Heart left ventricle (tissue), 16 donors: ENCODE data around the gene MTURN. TPM values are rescaled to one million over a fixed set of nuclear protein-coding genes. Genes with fewer than 3 reads are reported as not detected.

Experiments
- ATAC-seq, 4 donors: fragments of 200-7000 bp; cut with Tn5 transposase; one replicate each; pipeline ENCODE4 v1.9.1; 2020 to 2022; ENCODE audit warnings: moderate library complexity in 4 of 4, mild to moderate bottlenecking in 3 of 4, moderate number of reproducible peaks in 1 of 4
- DNase-seq, 5 donors: peaks; one replicate each; pipeline ENCODE4 v3.0.0-alpha.2; 2020
- H3K27ac ChIP-seq, 12 donors: fragments of 200-600 bp; sonication (generic) in 4 of 12; one replicate each; pipeline versions ENCODE4 v1.5.0 to v1.8.0; 2016 to 2022; ENCODE audit warnings: mild to moderate bottlenecking in 2 of 12
- H3K27me3 ChIP-seq, 9 donors: fragments of 200-600 bp; sonication (generic) in 2 of 9; one replicate each; pipeline versions ENCODE4 v1.5.1 to v1.8.0; 2016 to 2022; ENCODE audit warnings: mild to moderate bottlenecking in 3 of 9
- H3K36me3 ChIP-seq, 9 donors: fragments of 200-600 bp; sonication (generic) in 2 of 9; one replicate each; pipeline versions ENCODE4 v1.5.0 to v1.8.0; 2018 to 2022; ENCODE audit warnings: mild to moderate bottlenecking in 2 of 9
- H3K4me1 ChIP-seq, 12 donors: fragments of 200-600 bp; sonication (generic) in 4 of 12; one replicate each; pipeline versions ENCODE4 v1.5.0 to v1.8.0; 2016 to 2022; ENCODE audit warnings: mild to moderate bottlenecking in 3 of 12
- H3K4me3 ChIP-seq, 12 donors: fragments of 200-600 bp; sonication (generic) in 4 of 12; one replicate each; pipeline versions ENCODE4 v1.5.0 to v1.8.0; 2017 to 2022; ENCODE audit warnings: mild to moderate bottlenecking in 9 of 12, moderate library complexity in 4 of 12
- H3K9me3 ChIP-seq, 12 donors: fragments of 200-600 bp; sonication (generic) in 4 of 12; one replicate each; pipeline versions ENCODE4 v1.5.0 to v1.8.0; 2016 to 2022; ENCODE audit warnings: mild to moderate bottlenecking in 1 of 12
- POLR2A ChIP-seq, 2 donors: fragments of 450-650 bp; IDR thresholded peaks; one replicate each; pipeline ENCODE4 v1.6.1; 2017; ENCODE audit warnings: antibody characterized with exemption in 2 of 2, mild to moderate bottlenecking in 2 of 2, moderate library complexity in 2 of 2
- WGBS, 4 donors: extraction: QIAGEN DNeasy Blood & Tissue Kit in 2 of 4; methylation state at CpG; one replicate each; pipeline versions ENCODE4 v1.1.5 to v1.1.7; 2013 to 2018; 5-methylcytosine and 5-hydroxymethylcytosine counted together
- intact Hi-C, 10 donors: fragments of 100-400 bp; cut with DNase I; formaldehyde crosslinking; loops; one replicate each; pipeline versions ENCODE4 v1.11.1 to v1.14.2; 2022
- long read RNA-seq, 3 donors: library from polyadenylated mRNA; unstranded; transcript quantifications; one replicate each; pipeline ENCODE4 v2.0.0, GENCODE V29; 2020 to 2021
- polyA plus RNA-seq, 2 donors: library from polyadenylated mRNA; stranded (reverse); fragments of 200-250 nt; gene quantifications; one replicate each; pipeline ENCODE4 v1.2.3, GENCODE V29; 2013
- total RNA-seq, 9 donors: library from RNA; depleted of rRNA in 2 of 9; stranded (reverse); fragments of >200 nt in 2 of 9; fragmentation: NEBNext Ultra II Directional in 3 of 9; extraction: Animal tissue kit (Norgen Biotek cat#: 25700) in 3 of 9; gene quantifications; one replicate each; pipeline versions ENCODE4 v1.1.0 to v1.2.4, GENCODE V29; 2016 to 2023
- TF ChIP-seq, protein P1 (sequence below), 12 donors: fragments of 200-600 bp; sonication (generic) in 4 of 12; IDR thresholded peaks; one replicate each; pipeline versions ENCODE4 v1.5.0 to v1.8.0; 2018 to 2022; ENCODE audit warnings: antibody characterized with exemption in 12 of 12, mild to moderate bottlenecking in 5 of 12
- donor health status: ischemic (EF 13 %, LVEDD 7.1; RV severe dilation, severe dysfunction).
- donor health status: healthy with polysubstance abuse.
- donor health status: DM: no; HTN: yes; CAD: no.
- donor health status: DM: no; HTN: no; CAD: no.
- donor health status: ischemic (EF 25% LVEDD 6.9; RV normal size, moderate dysfunction).
- donor health status: ischemic (EF 25% LVEDD 5.7; RV mildly dilated, moderate dysfunction).
- donor health status: healthy.
- donor health status: DM: yes; HTN: yes; CAD: no.
- donor health status: ischemic (EF 35%, LVEDD 5.7; RV mildly dilated, moderate dysfunction).
- donor health status: nonischemic (EF 11% LVEDD 7.7; RV severe dilation, severe dysfunction).
- donor health status: DM: yes; HTN: yes; CAD: no.
- donor health status: PGD.
- donor health status: ischemic (EF 29% LVEDD 5.4; RV normal size, mild dysfunction).
- donor health status: nonischemic (EF 23%, LVEDD 6.1; RV moderate dilation, normal function).

Gene MTURN
- 10 to 100 TPM; 16.7 to 45.2 (median 21.6) TPM for total RNA-seq
- 10 to 100 TPM in 1 of 2 donors, 1 to 10 TPM in 1; 7.7 to 11.1 TPM for polyA plus RNA-seq
- long read RNA-seq, donor 1, full-length matches to known transcripts = 34 of 37 reads
- long read RNA-seq, donor 1, partial matches to known transcripts = 0 of 37 reads
- long read RNA-seq, donor 1, other reads (novel, unspliced or antisense) = 3 of 37 reads
- long read RNA-seq, donor 2, full-length matches to known transcripts = 2 of 6 reads
- long read RNA-seq, donor 2, partial matches to known transcripts = 0 of 6 reads
- long read RNA-seq, donor 2, other reads (novel, unspliced or antisense) = 4 of 6 reads
- long read RNA-seq, donor 3, full-length matches to known transcripts = 28 of 35 reads
- long read RNA-seq, donor 3, partial matches to known transcripts = 0 of 35 reads
- long read RNA-seq, donor 3, other reads (novel, unspliced or antisense) = 7 of 35 reads

DNA sequence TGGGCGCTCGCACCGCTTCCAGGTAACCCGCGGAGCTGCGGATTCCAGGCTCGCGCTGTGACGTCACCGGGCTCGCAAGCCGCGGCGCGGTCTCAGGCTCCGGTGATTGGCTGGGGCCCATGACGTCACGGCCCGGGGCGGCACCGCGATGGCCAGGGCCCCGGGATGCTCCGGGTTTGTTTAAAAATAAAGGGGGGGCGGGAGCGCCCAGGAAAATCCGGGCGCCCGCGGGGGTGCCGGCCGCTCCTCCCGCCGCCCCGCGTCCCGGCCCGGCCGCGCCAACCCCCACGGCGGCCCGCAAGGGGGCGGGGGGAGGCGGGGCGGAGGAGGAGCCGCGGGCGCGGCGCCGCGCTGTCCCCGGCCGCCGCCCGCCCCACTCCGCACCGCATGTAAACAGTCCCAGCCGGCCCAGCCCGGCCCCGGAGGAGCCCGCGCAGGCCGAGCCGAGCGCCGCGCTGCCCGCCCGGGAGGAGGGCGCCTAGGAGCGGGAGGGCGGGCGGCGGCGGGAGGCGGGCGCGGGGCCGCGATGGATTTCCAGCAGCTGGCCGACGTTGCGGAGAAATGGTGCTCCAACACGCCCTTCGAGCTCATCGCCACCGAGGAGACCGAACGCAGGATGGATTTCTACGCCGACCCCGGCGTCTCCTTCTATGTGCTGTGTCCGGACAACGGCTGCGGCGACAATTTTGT is at the start of gene MTURN:
Gene MTURN (plus strand): TSS at position 376 of the 690 bp plus-strand sequence. CDS start 151 bp downstream, at position 527.
- Histone ChIP-seq H3K4me3 (peak within 1 kb of the TSS; percentile 70 to 99 (median 96)), H3K36me3 (no peaks in the 10 kb centered on the region), H3K9me3 (no peaks in the 10 kb centered on the region), H3K27ac (peak within 1 kb of the TSS; percentile 79 to 96 (median 90)), H3K27me3 (no peaks in the 10 kb centered on the region), H3K4me1 (peaks cover 0 to 39% (median 8%) of the 10 kb centered on the region in 12 donors)
- DNase-seq (peak; percentile 89 to 94 (median 91)), ATAC-seq (peak; percentile 77 to 89 (median 86))
- 0% methylated on average over 19 to 99 of the region's 99 CpGs for WGBS, 4 donors
- TF ChIP-seq POLR2A (IDR thresholded peaks at IDR 0.05) = peak in 1 of 2 donors; percentile 48
- TF ChIP-seq, protein P1, sequence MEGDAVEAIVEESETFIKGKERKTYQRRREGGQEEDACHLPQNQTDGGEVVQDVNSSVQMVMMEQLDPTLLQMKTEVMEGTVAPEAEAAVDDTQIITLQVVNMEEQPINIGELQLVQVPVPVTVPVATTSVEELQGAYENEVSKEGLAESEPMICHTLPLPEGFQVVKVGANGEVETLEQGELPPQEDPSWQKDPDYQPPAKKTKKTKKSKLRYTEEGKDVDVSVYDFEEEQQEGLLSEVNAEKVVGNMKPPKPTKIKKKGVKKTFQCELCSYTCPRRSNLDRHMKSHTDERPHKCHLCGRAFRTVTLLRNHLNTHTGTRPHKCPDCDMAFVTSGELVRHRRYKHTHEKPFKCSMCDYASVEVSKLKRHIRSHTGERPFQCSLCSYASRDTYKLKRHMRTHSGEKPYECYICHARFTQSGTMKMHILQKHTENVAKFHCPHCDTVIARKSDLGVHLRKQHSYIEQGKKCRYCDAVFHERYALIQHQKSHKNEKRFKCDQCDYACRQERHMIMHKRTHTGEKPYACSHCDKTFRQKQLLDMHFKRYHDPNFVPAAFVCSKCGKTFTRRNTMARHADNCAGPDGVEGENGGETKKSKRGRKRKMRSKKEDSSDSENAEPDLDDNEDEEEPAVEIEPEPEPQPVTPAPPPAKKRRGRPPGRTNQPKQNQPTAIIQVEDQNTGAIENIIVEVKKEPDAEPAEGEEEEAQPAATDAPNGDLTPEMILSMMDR (IDR thresholded peaks at IDR 0.05) = no peak
- intact Hi-C loops = loop anchor here in 2 of 10 donors (2.0 to 5.0 kb wide), 2 partner anchors 108 to 343 kb away; partner anchors contain the start of genes FKBP14 (in 1 of the 2) and NOD1 (in 1 of the 2)

DNA sequence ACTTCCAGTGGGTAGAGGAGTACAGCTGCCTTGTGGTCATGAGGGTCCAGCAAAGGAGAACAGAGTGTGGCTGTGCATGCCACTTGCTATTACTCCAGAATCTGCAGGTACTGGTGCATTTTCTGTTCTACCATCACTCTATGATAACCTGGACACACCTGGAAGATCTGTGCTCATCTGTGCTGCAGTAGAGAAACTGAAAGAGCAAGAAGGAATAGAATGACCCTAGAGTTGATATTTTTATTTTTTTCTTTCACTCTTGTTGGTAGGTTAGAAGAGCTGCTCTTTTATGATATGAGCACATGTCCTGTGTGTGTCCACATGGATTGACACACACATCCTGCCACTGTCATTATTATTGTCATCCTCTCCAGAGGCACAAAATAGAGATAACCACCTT is 48.3 kb upstream of the MTURN start:
- intact Hi-C loops = no loop called here
- no peaks in the 10 kb centered on the region for H3K4me1 ChIP-seq
- no peaks in the 10 kb centered on the region for H3K9me3 ChIP-seq
- H3K27me3 ChIP-seq = no peaks in the 10 kb centered on the region
- TF ChIP-seq, protein P1 (IDR thresholded peaks at IDR 0.05) = no peak
- no peak for TF ChIP-seq POLR2A (IDR thresholded peaks at IDR 0.05)
- H3K36me3 ChIP-seq = peaks cover 0 to 16% (median 3%) of the 10 kb centered on the region in 9 donors
- no peak overlapping the region for H3K4me3 ChIP-seq
- DNase-seq (no peak), ATAC-seq (no peak)
- no peak overlapping the region for H3K27ac ChIP-seq

DNA sequence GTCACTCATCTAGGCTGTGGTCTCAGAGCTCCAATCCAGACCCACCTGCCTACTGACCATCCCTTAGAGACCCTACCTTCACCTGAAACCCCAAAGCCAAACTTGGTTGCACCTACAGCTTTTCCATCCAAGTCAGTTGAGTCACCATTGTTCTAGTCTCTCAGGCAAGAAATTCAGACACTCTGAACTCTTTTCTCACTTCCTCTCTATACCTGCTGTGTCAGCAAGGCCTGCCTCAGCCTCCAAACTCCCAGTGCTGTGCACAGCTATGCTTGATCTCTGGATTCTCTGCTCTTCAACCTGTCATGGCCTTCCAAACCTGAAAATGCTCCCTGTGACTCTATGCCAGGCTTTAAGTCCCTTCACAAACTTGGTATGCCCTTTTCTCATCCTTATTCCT is 47.4 kb upstream of the MTURN start:
- Histone ChIP-seq H3K27ac (no peak overlapping the region), H3K27me3 (no peaks in the 10 kb centered on the region), H3K4me1 (no peaks in the 10 kb centered on the region), H3K36me3 (peaks cover 0 to 10% (median 0%) of the 10 kb centered on the region in 9 donors), H3K9me3 (no peaks in the 10 kb centered on the region), H3K4me3 (no peak overlapping the region)
- TF ChIP-seq, protein P1 (IDR thresholded peaks at IDR 0.05) = no peak
- no peak for TF ChIP-seq POLR2A (IDR thresholded peaks at IDR 0.05)
- ATAC-seq = no peak
- intact Hi-C loops = no loop called here
- DNase-seq = no peak

DNA sequence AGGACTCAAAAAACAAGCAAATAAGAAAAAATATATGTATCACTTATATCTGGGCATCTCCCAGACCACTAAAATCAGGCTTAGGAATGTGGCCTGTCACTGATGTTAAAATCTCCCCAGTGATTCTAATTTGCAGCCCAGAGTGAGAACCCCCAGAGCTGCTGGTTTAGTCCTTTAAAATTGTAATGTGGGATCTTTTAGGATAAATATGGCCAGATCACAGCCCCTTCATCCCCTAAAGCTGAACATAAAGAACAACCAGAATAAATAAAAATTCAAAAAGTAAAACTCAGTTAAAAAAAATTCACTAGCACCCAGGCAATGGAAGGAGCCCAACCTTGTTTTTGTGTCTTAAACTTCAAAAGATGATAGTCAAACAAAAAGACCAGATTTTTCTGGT is 46.4 kb upstream of the MTURN start:
- intact Hi-C loops = no loop called here
- ATAC-seq (no peak), DNase-seq (no peak)
- Histone ChIP-seq H3K4me1 (peaks cover 0 to 5% (median 0%) of the 10 kb centered on the region in 12 donors), H3K36me3 (peaks cover 0 to 10% (median 0%) of the 10 kb centered on the region in 9 donors), H3K27ac (no peak overlapping the region), H3K4me3 (no peak overlapping the region), H3K9me3 (no peaks in the 10 kb centered on the region), H3K27me3 (no peaks in the 10 kb centered on the region)
- no peak for TF ChIP-seq POLR2A (IDR thresholded peaks at IDR 0.05)
- TF ChIP-seq, protein P1 (IDR thresholded peaks at IDR 0.05) = no peak
